ENCODE data around the gene RFX3.

DNA sequence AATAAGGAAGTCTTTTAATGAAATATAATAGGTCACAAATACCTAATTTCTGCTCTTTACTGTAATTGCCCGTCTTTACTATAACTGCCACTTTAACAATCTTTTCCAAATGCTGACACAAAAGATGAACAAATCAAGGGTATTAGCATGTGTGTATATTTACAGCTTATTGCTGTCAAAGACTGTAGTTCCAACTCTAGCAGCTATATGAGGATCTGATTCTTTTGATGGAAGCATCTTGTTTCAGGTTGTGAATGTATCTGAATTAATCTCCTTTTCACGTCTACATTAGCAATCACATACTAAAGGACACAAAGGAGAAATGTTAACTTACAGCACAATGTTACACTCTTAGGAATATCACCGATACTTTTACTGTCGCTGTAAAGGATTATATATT lies 27.9 kb downstream of the RFX3 start:
- no peak for TF ChIP-seq CTCF (IDR thresholded peaks at IDR 0.05; ENCODE audit: insufficient read depth, low read length)
- no peak for TF ChIP-seq POLR2AphosphoS5 (IDR thresholded peaks at IDR 0.05; ENCODE audit: low read depth)
- TF ChIP-seq REST (IDR thresholded peaks at IDR 0.05; ENCODE audit: insufficient replicate concordance, low read depth): no peak
- no peak for TF ChIP-seq GABPA (IDR thresholded peaks at IDR 0.05; ENCODE audit: low read depth)

Data from HL-60 (cell line).